Upper lobe of left lung (tissue), 6 donors: ENCODE measurements around the gene SMG5. TPM values are rescaled to one million over a fixed set of nuclear protein-coding genes. Genes with fewer than 3 reads are reported as not detected.
A peak's percentile ranks its signal among the peaks of the same experiment; 100 is the strongest.

ENCODE experiments used
- ATAC-seq, 2 donors: fragments of 200-7000 bp; cut with Tn5 transposase; one replicate each; pipeline ENCODE4 v1.9.1; 2022; ENCODE audit warnings: mild to moderate bottlenecking in 2 of 2, moderate library complexity in 2 of 2; ENCODE audit not compliant: low FRiP score in 2 of 2
- DNase-seq, 2 donors: peaks; one replicate each; pipeline ENCODE4 v3.0.0-alpha.2; 2019 to 2020
- H3K27ac ChIP-seq, 4 donors: fragments of 200-600 bp; sonication (generic); one replicate each; pipeline ENCODE4 v1.5.1; 2016 to 2019
- H3K27me3 ChIP-seq, 4 donors: fragments of 200-600 bp; sonication (generic); one replicate each; pipeline ENCODE4 v1.5.1; 2017 to 2019
- H3K36me3 ChIP-seq, 4 donors: fragments of 200-600 bp; sonication (generic); one replicate each; pipeline ENCODE4 v1.5.1; 2016 to 2019
- H3K4me1 ChIP-seq, 4 donors: fragments of 200-600 bp; sonication (generic); one replicate each; pipeline ENCODE4 v1.5.1; 2018 to 2019
- H3K4me3 ChIP-seq, 4 donors: fragments of 200-600 bp; sonication (generic); one replicate each; pipeline ENCODE4 v1.5.1; 2017 to 2019; ENCODE audit warnings: mild to moderate bottlenecking in 2 of 4, moderate library complexity in 1 of 4
- H3K9me3 ChIP-seq, 4 donors: fragments of 200-600 bp; sonication (generic); one replicate each; pipeline ENCODE4 v1.5.1; 2018 to 2019
- EP300 ChIP-seq, 4 donors: sonication (generic); formaldehyde crosslinking; IDR thresholded peaks; one replicate each; pipeline ENCODE4 v1.5.1; 2017; ENCODE audit warnings: antibody characterized with exemption in 4 of 4, control low read depth in 2 of 4
- POLR2A ChIP-seq, 4 donors: fragments of 450-650 bp; IDR thresholded peaks; one replicate each; pipeline ENCODE4 v1.5.1; 2016 to 2017; ENCODE audit warnings: antibody characterized with exemption in 4 of 4, mild to moderate bottlenecking in 2 of 4
- POLR2AphosphoS5 ChIP-seq, 2 donors: sonication (generic); formaldehyde crosslinking; IDR thresholded peaks; one replicate each; pipeline ENCODE4 v1.5.1; 2017; ENCODE audit warnings: antibody characterized with exemption in 2 of 2
- WGBS, 2 donors: methylation state at CpG; one replicate each; pipeline ENCODE4 v1.1.5; 2017 to 2018; 5-methylcytosine and 5-hydroxymethylcytosine counted together
- total RNA-seq, 6 donors: library from RNA; depleted of rRNA in 4 of 6; stranded (reverse); fragments of >200 nt in 4 of 6; gene quantifications; one replicate each; pipeline versions ENCODE4 v1.1.0 to v1.2.1, GENCODE V29; 2016 to 2021
- TF ChIP-seq, protein P1 (sequence below), 6 experiments: fragments of 450-650 bp in 4 of 6; fragments of 200-600 bp in 2 of 6; sonication (generic) in 2 of 6; IDR thresholded peaks; one replicate each; pipeline ENCODE4 v1.5.1; 2016 to 2019; ENCODE audit warnings: antibody characterized with exemption in 6 of 6
- donor health status: DM: no; HTN: no; CAD: no; lungs with moderate emphysema.
- donor health status: DM: no; HTN: yes; CAD: no; lungs with severe emphysema.

SMG5 gene
- total RNA-seq, 6 donors from 2014 or later: 52.3 to 136 (median 69.1) TPM

DNA sequence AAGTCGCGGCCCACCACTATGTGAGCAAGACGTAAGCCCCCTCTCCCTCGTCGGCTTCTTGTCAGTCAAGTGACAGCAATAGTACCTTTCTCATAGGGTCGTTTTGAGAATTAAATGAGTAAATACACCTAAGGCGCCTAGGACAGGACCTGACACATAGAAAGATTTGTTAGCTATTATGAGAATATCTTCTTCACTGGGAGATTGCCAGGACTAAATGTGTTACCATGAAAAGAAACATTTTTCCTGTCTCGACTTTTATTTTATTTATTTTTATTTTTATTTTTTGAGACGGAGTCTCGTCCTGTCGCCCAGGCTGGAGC is 69.0 kb downstream of the SMG5 start:
- Histone ChIP-seq H3K9me3 (no peaks in the 10 kb centered on the region), H3K4me3 (peak overlapping the region; percentile 34 to 62 (median 50)), H3K27me3 (no peaks in the 10 kb centered on the region), H3K36me3 (peaks cover 6 to 23% (median 15%) of the 10 kb centered on the region in 4 donors), H3K4me1 (peaks cover 23 to 49% (median 34%) of the 10 kb centered on the region in 4 donors), H3K27ac (peak overlapping the region; percentile 87 to 95 (median 93))
- DNase-seq: no peak
- 18 to 25% methylated on average over 8 to 11 of the region's 11 CpGs for WGBS, 2 donors
- TF ChIP-seq, protein P1, sequence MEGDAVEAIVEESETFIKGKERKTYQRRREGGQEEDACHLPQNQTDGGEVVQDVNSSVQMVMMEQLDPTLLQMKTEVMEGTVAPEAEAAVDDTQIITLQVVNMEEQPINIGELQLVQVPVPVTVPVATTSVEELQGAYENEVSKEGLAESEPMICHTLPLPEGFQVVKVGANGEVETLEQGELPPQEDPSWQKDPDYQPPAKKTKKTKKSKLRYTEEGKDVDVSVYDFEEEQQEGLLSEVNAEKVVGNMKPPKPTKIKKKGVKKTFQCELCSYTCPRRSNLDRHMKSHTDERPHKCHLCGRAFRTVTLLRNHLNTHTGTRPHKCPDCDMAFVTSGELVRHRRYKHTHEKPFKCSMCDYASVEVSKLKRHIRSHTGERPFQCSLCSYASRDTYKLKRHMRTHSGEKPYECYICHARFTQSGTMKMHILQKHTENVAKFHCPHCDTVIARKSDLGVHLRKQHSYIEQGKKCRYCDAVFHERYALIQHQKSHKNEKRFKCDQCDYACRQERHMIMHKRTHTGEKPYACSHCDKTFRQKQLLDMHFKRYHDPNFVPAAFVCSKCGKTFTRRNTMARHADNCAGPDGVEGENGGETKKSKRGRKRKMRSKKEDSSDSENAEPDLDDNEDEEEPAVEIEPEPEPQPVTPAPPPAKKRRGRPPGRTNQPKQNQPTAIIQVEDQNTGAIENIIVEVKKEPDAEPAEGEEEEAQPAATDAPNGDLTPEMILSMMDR (IDR thresholded peaks at IDR 0.05): no peak
- TF ChIP-seq POLR2A (IDR thresholded peaks at IDR 0.05) (no peak), EP300 (IDR thresholded peaks at IDR 0.05) (no peak), POLR2AphosphoS5 (IDR thresholded peaks at IDR 0.05) (no peak)
- ATAC-seq: no peak

DNA sequence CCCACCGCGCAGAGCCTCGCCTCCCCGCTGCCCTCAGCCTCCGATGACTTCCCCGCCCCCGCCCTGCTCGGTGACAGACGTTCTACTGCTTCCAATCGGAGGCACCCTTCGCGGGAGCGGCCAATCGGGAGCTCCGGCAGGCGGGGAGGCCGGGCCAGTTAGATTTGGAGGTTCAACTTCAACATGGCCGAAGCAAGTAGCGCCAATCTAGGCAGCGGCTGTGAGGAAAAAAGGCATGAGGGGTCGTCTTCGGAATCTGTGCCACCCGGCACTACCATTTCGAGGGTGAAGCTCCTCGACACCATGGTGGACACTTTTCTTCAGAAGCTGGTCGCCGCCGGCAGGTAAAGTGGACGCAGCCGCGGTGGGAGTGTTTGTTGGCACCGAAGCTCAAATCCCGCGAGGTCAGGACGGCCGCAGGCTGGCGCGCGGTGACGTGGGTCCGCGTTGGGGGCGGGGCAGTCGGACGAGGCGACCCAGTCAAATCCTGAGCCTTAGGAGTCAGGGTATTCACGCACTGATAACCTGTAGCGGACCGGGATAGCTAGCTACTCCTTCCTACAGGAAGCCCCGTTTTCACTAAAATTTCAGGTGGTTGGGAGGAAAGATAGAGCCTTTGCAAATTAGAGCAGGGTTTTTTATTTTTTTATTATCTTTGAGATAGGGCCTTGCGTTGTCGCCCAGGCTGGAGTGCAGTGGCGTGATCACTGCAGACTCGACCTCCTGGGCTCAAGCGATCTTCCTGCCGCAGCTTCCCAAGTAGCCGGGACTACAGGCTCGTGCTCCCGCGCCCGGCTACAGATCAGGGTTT is 69.6 kb downstream of the SMG5 start, which contains the start of gene PMF1:
Gene PMF1, plus strand, starts transcription at position 175 of the 811 bp plus-strand sequence. Its CDS starts 9 bp downstream, at position 184.
- Histone ChIP-seq H3K36me3 (peaks cover 10 to 28% (median 20%) of the 10 kb centered on the region in 4 donors), H3K27ac (peak within 1 kb of the TSS; percentile 87 to 95 (median 93)), H3K9me3 (no peaks in the 10 kb centered on the region), H3K4me1 (peaks cover 23 to 43% (median 28%) of the 10 kb centered on the region in 4 donors), H3K4me3 (peak within 1 kb of the TSS; percentile 34 to 62 (median 50)), H3K27me3 (no peaks in the 10 kb centered on the region)
- ATAC-seq (peak; percentile 98), DNase-seq (peak; percentile 97 to 99)
- peak; percentile 80 to 86 for TF ChIP-seq POLR2AphosphoS5 (IDR thresholded peaks at IDR 0.05)
- no peak for TF ChIP-seq EP300 (IDR thresholded peaks at IDR 0.05)
- TF ChIP-seq, protein P1 (IDR thresholded peaks at IDR 0.05): peak in 2 of 6 experiments; percentile 16 to 19
- peak in 3 of 4 donors; percentile 73 to 86 (median 82) for TF ChIP-seq POLR2A (IDR thresholded peaks at IDR 0.05)
- 0 to 1% methylated on average over 20 to 59 of the region's 61 CpGs for WGBS, 2 donors

DNA sequence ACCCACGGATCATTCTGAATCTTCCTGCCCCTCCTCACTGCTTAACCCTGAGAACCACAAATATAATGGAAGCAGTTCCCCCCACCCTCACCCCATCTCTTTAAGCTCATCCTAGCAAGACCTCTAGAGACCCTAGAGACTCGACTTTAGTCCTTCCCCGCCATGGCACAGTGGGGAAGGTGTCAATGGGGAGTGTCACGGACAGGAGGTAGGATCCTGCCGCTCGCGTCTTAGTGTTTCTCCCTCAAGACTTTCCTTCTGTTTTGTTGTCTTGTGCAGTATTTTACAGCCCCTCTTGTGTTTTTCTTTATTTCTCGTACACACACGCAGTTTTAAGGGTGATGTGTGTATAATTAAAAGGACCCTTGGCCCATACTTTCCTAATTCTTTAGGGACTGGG is 70.5 kb downstream of the SMG5 start:
- Histone ChIP-seq H3K36me3 (peaks cover 13 to 36% (median 27%) of the 10 kb centered on the region in 4 donors), H3K27ac (peak overlapping the region; percentile 87 to 95 (median 93)), H3K4me1 (peaks cover 15 to 34% (median 19%) of the 10 kb centered on the region in 4 donors), H3K9me3 (no peaks in the 10 kb centered on the region), H3K27me3 (no peaks in the 10 kb centered on the region), H3K4me3 (peak overlapping the region in 3 of 4 donors; percentile 45 to 62 (median 56))
- ATAC-seq (no peak), DNase-seq (no peak)
- WGBS, 2 donors: 87% methylated on average over 9 of the region's 9 CpGs
- no peak for TF ChIP-seq POLR2A (IDR thresholded peaks at IDR 0.05)
- no peak for TF ChIP-seq EP300 (IDR thresholded peaks at IDR 0.05)
- no peak for TF ChIP-seq POLR2AphosphoS5 (IDR thresholded peaks at IDR 0.05)
- TF ChIP-seq, protein P1 (IDR thresholded peaks at IDR 0.05): no peak

DNA sequence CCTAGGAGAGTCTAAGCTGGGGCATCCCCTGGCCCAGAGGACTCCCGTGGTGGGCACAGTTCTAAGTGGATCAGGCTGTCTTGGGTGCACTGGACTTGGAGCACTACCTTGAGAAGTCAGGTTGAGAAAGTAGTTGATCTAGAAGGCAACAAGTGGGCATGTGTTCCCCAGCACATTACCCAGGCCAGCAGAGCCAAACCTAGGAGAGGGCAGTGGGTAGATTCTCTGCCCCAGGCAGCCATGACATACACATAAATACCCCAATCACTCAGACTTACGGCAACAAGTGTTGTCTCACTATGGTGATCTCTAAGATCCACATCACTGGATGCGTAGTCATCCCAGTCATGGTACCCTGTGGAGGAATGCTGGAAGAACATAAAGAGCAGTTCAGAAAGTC is 71.4 kb downstream of the SMG5 start:
- 96 to 98% methylated on average over 3 of the region's 3 CpGs for WGBS, 2 donors
- Histone ChIP-seq H3K27ac (no peak overlapping the region), H3K9me3 (no peaks in the 10 kb centered on the region), H3K36me3 (peaks cover 13 to 45% (median 36%) of the 10 kb centered on the region in 4 donors), H3K4me1 (peaks cover 15 to 31% (median 18%) of the 10 kb centered on the region in 4 donors), H3K27me3 (no peaks in the 10 kb centered on the region), H3K4me3 (no peak overlapping the region)
- no peak for ATAC-seq
- no peak for TF ChIP-seq POLR2A (IDR thresholded peaks at IDR 0.05)
- no peak for TF ChIP-seq POLR2AphosphoS5 (IDR thresholded peaks at IDR 0.05)
- TF ChIP-seq EP300 (IDR thresholded peaks at IDR 0.05): no peak
- TF ChIP-seq, protein P1 (IDR thresholded peaks at IDR 0.05): no peak
- DNase-seq: no peak
